ENCODE data around the gene NTSR1.

Gene NTSR1

DNA sequence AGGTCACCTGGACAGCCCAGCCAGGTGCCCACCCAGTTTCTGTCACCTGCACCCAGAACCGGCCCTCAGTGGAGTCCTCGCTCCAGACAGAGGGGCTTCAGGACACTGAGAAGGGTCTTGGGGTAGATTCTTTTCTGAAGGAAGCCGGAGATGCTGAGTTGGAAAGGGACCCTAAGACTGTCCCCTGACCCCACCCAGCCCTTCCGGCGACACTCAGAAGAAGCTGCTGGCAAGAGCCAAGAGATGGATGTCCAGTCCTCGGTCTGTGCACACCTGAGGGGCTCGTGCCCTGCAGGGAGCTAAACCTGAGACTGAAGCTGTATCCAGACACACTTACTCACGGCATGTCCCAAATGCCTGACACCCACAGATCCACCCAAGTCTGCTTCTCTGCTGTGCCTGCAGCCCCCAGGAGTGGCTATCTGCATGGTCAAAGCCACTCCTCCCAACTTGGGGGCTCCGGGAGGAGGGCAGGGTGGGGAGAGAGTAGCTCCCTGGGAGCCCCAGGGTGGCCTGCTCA is 20.2 kb downstream of the NTSR1 start:
- H3K4me1 ChIP-seq (ENCODE audit: control insufficient read depth, low read length) = no peaks in the 10 kb centered on the region
- H3K27ac ChIP-seq (ENCODE audit: low read depth, low read length) = no peak overlapping the region
- no peaks in the 10 kb centered on the region for H4K20me1 ChIP-seq (ENCODE audit: control insufficient read depth, insufficient read depth, low read depth, low read length)
- H3K4me2 ChIP-seq (ENCODE audit: low read length) = no peak overlapping the region
- H3K4me3 ChIP-seq (ENCODE audit: low read length) = no peak overlapping the region
- H3K9me2 ChIP-seq (replicated peaks; ENCODE audit: control insufficient read depth, low read length) = no peaks in the 10 kb centered on the region
- TF ChIP-seq, protein P1, sequence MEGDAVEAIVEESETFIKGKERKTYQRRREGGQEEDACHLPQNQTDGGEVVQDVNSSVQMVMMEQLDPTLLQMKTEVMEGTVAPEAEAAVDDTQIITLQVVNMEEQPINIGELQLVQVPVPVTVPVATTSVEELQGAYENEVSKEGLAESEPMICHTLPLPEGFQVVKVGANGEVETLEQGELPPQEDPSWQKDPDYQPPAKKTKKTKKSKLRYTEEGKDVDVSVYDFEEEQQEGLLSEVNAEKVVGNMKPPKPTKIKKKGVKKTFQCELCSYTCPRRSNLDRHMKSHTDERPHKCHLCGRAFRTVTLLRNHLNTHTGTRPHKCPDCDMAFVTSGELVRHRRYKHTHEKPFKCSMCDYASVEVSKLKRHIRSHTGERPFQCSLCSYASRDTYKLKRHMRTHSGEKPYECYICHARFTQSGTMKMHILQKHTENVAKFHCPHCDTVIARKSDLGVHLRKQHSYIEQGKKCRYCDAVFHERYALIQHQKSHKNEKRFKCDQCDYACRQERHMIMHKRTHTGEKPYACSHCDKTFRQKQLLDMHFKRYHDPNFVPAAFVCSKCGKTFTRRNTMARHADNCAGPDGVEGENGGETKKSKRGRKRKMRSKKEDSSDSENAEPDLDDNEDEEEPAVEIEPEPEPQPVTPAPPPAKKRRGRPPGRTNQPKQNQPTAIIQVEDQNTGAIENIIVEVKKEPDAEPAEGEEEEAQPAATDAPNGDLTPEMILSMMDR (IDR thresholded peaks at IDR 0.05; ENCODE audit: low read depth, low read length, poor library complexity, severe bottlenecking) = no peak
- no peak for TF ChIP-seq EZH2phosphoT487 (IDR thresholded peaks at IDR 0.05; ENCODE audit: borderline replicate concordance, low read length)
- no peaks in the 10 kb centered on the region for H3F3A ChIP-seq (ENCODE audit: control insufficient read depth, insufficient read depth)
- no peaks in the 10 kb centered on the region for H3K36me3 ChIP-seq (ENCODE audit: control insufficient read depth, low read length)
- no peaks in the 10 kb centered on the region for H3K79me2 ChIP-seq (ENCODE audit: control insufficient read depth, low read length)
- no peaks in the 10 kb centered on the region for H3K9me3 ChIP-seq (ENCODE audit: control insufficient read depth, insufficient read depth, low read length)
- H3K27me3 ChIP-seq (ENCODE audit: control insufficient read depth, low read length) = peaks cover 3% of the 10 kb centered on the region; the same call in 1 of the 2 replicates

DNA sequence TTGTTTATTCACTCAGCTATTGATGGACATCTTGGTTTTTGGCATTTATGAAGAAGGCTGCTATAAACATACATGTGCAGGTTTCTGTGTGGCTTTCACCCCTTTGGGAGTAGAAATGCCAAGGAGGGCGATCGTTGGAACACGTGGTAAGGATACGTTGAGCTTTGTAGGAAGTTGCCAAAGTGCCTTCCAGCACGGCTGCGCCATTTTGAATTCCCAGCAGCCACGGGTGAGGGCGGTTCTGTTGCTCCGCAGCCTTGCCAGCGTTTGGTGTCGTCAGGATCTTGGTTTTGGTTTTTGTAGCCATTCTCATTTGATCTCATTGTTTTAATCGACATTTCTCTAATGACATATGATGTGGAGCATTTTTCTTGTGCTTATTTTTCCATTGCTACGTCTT is 21.8 kb downstream of the NTSR1 start:
- Histone ChIP-seq H3K27ac (ENCODE audit: low read depth, low read length) (no peak overlapping the region), H3K4me1 (ENCODE audit: control insufficient read depth, low read length) (no peaks in the 10 kb centered on the region), H3K9me3 (ENCODE audit: control insufficient read depth, insufficient read depth, low read length) (no peaks in the 10 kb centered on the region), H3F3A (ENCODE audit: control insufficient read depth, insufficient read depth) (no peaks in the 10 kb centered on the region), H3K4me2 (ENCODE audit: low read length) (no peak overlapping the region), H3K9me2 (replicated peaks; ENCODE audit: control insufficient read depth, low read length) (no peaks in the 10 kb centered on the region), H3K27me3 (ENCODE audit: control insufficient read depth, low read length) (no peaks in the 10 kb centered on the region; the same call in 1 of the 2 replicates), H3K79me2 (ENCODE audit: control insufficient read depth, low read length) (no peaks in the 10 kb centered on the region), H3K36me3 (ENCODE audit: control insufficient read depth, low read length) (no peaks in the 10 kb centered on the region), H4K20me1 (ENCODE audit: control insufficient read depth, insufficient read depth, low read depth, low read length) (no peaks in the 10 kb centered on the region), H3K4me3 (ENCODE audit: low read length) (no peak overlapping the region)
- TF ChIP-seq, protein P1 (IDR thresholded peaks at IDR 0.05; ENCODE audit: low read depth, low read length, poor library complexity, severe bottlenecking) = no peak
- no peak for TF ChIP-seq EZH2phosphoT487 (IDR thresholded peaks at IDR 0.05; ENCODE audit: borderline replicate concordance, low read length)

DNA sequence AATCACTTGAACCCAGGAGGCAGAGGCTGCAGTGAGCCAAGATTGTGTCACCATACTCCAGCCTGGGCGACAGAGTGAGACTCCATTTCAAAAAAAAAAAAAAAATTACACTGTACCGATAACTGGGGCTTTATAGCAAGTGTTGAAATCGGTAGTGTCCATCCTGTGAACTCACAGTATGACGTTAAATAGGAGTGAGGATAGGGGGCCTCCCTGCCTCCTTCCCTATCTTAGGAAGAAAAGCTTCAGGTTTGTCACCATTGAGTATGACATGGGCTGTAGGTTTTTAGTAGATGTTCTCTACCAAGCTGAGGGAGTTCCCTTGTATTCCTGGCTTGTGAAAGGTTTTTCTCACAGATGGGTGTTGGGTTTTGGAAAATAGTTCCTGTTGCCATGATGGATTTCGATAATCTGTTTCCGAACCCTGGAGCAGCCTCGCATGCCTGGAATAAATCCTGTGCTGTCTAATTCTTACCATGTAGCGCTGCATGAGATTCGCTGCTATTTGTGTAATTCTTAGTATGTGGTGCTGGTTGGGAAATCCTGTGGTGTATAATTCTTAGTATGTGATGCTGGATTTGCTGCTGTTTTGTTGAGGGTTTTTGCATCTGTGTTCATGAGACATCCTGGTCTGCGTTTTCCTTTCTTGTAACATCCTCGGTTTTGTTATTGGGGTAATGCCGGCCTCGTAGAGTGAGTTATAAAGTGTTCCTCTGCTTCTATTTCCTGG is 23.6 kb downstream of the NTSR1 start:
- Histone ChIP-seq H3K4me2 (ENCODE audit: low read length) (no peak overlapping the region), H3K4me1 (ENCODE audit: control insufficient read depth, low read length) (no peaks in the 10 kb centered on the region), H3F3A (ENCODE audit: control insufficient read depth, insufficient read depth) (no peaks in the 10 kb centered on the region), H4K20me1 (ENCODE audit: control insufficient read depth, insufficient read depth, low read depth, low read length) (no peaks in the 10 kb centered on the region), H3K9me3 (ENCODE audit: control insufficient read depth, insufficient read depth, low read length) (no peaks in the 10 kb centered on the region), H3K4me3 (ENCODE audit: low read length) (no peak overlapping the region), H3K27ac (ENCODE audit: low read depth, low read length) (no peak overlapping the region), H3K36me3 (ENCODE audit: control insufficient read depth, low read length) (no peaks in the 10 kb centered on the region), H3K79me2 (ENCODE audit: control insufficient read depth, low read length) (no peaks in the 10 kb centered on the region), H3K9me2 (replicated peaks; ENCODE audit: control insufficient read depth, low read length) (no peaks in the 10 kb centered on the region), H3K27me3 (ENCODE audit: control insufficient read depth, low read length) (no peaks in the 10 kb centered on the region; the same call in 1 of the 2 replicates)
- TF ChIP-seq, protein P1 (IDR thresholded peaks at IDR 0.05; ENCODE audit: low read depth, low read length, poor library complexity, severe bottlenecking) = no peak
- TF ChIP-seq EZH2phosphoT487 (IDR thresholded peaks at IDR 0.05; ENCODE audit: borderline replicate concordance, low read length) = no peak

Measured in DOHH2 (cell line).